GM19397 (cell line): Measurements from ENCODE around the gene SPTB.

ENCODE experiments used
- ATAC-seq: cut with Tn5 transposase; IDR thresholded peaks from one replicate; pipeline ENCODE4 v1.9.1; 2021; ENCODE audit warnings: mild to moderate bottlenecking, moderate library complexity; ENCODE audit not compliant: unreplicated experiment

Gene SPTB

GRCh38 chr14:64715628-64716412 lies 163.9 kb downstream of the SPTB start:
- ATAC-seq, result no peak

DNA sequence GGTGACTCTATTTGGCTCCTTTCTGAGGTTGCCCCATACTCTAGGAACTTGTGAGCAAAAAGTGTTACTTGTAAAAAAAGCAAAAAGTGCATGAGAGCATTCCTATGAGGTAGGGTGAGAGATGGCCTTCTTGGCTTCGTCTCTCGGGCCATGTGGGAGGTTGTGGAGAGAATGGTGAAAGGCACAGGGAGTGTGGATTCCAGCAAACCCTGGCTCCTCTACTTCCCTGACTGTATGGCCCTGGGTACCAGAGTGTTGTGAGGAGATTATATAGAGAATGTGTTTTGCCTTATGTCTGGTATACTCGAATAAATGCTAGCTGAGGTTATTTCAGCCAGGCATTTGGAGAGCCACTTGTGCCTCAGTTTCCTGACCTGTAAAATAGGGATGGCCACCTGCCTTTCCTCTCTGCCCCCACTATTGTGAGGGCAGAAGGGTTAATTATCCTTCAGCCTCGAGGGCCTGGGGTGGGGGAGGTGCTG lies 164.5 kb downstream of the SPTB start:
- ATAC-seq, result no peak

DNA sequence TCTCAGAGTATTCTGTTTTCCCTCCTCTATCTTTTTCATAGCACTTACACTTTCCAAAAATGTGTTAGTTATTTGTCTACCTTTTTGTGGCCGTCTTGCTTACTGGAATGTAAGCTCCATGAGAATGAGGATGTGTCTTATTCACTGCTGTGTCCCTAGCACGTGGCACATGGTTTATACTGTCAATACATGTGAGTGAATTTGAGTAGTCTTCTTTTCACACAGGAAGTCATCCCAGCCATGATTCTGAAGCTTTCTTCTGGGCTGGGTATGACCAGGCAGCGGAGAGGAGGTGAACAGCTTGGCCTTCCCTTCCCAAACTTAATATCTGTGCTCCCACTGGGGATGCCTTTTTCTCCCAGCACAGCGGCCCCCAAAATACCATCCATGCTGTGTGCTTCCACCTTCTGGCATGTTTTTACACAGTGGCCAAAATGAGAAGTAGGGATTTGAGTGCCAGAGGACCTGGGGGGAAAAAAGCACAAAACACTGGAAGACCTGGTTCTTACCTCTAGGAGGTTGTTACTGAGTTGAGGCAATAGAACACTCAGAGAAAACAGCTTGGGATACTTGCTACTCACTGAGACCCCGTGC lies 165.2 kb downstream of the SPTB start:
- no peak for ATAC-seq

DNA sequence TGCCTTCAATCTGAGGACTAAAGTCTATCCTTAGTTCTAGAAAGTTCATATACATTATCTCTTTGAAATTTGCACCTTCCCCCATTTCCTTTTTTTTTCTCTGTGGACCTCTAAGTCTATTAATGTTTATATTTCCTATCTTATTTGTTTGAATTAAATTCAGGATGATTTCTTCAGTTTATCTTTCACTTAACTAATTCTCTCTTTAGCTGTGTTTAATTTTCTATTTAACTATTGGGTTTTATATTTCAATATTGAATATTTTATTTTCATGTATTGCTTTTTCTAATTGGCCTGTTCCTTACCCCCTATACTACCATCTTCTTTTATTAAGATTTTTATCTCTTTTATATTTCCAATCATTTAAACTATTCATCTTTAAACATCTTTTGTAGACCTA lies 166.0 kb downstream of the SPTB start:
- ATAC-seq, result no peak

DNA sequence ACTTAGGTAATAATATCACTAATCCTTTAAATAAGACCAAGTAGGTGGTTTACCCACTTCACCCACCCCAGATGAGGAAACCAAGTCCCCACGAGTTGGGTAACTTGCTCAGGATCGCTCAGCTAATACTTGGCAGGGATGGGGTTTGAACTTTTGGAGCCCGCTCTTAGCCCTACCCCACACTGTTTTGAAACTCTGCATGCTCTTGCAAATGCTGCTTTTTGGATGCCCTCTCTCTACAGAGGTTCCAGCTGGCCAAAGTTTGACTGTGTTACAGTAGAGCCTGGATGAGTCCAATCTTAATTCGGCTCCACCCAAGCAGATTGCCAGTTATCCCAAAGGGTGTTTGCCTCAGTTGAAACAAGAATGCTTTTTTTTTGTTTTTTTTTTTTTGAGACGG lies 168.7 kb downstream of the SPTB start:
- no peak for ATAC-seq

GRCh38 chr14:64709126-64709525 lies 170.6 kb downstream of the SPTB start:
- no peak for ATAC-seq

GRCh38 chr14:64708148-64709004 lies 171.3 kb downstream of the SPTB start:
- no peak for ATAC-seq

- no peak for ATAC-seq
Observed at GRCh38 chr14:64707661-64708060, 172.0 kb downstream of the SPTB start.

GRCh38 chr14:64706593-64707193 lies 173.0 kb downstream of the SPTB start:
- ATAC-seq, result no peak

- no peak for ATAC-seq
Observed at GRCh38 chr14:64706119-64706592, 173.6 kb downstream of the SPTB start.

GRCh38 chr14:64705381-64706118 lies 174.2 kb downstream of the SPTB start:
- ATAC-seq, result no peak

- ATAC-seq, result no peak
Observed at GRCh38 chr14:64704743-64705380, 174.8 kb downstream of the SPTB start.

DNA sequence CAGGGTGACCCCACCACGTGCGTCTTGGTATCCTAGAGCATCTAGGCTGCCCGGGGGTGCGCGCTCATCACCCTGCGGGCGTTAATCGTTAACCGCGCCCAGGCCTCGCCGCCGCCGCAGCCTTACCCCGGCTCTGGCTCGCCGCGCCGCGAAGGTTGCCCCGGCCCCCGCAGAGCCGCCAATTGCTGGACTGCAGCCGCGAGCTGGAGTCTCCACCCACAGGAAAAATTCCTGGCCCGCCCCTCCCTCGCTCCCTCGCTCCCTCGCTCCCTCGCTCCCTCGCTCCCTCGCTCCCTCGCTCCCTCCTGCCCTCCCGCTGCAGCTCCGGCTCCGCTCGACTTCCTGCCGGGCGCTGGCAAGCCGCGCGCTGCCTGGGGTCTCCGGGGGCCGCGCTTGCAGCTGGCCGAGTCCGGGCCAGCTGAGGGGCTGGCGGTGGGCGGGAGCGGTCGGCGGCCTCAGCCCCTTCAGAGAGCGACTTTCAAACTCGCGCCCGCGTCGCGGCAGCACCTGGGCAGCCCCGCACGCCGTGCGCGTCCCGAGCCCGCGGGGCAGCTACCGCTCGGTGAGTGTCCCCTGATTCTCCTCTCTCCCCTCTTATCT lies 175.5 kb downstream of the SPTB start, which contains the start of gene PLEKHG3:
PLEKHG3 (plus strand) TSS at position 282 of the 600 bp plus-strand sequence. CDS start 23,208 bp downstream, outside the sequence.
- ATAC-seq, result no peak

DNA sequence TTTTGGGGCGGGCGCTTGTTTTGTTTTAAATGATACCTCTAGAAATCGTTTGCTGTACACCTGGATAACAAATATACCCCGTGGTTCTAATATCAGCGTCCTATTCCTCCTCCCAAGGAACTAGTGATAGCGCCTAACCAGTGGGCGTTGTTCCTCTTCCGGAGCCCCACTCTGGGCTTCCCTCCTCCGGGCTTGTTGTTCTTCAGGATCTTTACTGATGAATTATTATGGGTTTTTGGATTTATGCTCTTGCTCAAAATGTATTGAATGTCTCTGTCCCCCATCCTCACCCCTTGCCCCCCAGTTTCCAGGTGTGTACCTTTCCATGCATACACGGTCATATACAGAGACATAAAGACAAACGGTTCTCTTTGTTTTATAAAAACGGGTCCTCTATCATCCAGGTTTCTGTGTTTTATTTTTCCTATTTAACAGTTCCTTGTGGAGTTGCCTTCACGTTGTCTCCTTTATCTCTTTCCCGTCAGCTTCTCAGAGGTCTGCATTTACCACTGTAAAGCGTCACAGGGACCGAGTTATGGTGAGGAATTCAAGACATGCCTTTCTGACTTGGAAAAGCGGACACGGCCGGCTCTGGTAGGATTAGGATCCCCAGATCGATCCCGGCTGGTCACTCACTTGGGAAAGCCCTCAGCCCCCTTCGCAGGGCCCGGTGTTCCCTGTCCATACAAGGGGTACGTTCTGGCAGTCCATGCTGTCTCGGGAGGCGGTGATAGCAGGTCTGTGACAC lies 176.1 kb downstream of the SPTB start:
- no peak for ATAC-seq

DNA sequence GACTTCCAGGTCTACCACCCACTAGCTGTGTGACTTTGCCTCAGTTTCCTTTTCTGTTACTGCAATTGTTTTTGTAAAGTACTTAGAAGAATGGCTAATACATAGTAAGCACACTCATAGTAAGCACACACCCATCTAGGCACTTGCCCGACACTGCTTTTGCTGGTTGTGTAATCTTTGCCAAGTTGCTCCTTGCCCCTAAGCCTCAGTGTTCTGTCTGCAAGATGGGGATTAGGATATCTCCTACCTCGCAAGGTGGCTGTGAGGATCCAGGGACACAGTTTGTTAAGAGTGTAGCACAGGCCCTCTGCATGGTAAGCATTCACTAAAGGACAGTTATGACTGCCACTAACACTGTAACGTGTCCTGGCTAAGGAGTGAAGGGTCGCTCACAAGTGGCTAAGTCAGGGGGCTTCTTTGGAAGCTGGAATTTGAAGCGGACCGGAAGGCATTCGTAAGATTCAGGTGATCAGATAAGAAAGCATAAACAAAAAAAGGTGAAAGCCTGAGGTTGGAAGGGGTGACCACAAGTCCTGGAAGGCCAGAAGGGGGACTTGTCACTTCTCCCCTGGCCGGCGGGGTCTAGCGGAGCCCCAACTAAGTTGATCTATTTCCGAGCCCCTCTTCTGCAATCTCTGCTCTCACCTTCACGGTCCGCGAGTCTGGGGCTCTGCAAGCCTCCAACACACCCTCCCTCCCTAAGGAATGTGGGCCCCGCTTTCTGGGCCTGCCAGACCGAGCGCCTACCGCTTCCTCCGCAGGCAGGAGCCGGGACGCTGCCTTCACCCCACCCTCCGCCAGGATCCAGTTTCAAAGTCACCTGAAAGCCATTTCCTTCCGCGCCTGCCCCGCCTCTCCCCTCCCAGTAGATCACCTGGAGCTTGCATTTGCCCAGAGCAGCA lies 177.0 kb downstream of the SPTB start:
- ATAC-seq, result no peak

GRCh38 chr14:64701660-64702059 lies 178.0 kb downstream of the SPTB start:
- no peak for ATAC-seq

DNA sequence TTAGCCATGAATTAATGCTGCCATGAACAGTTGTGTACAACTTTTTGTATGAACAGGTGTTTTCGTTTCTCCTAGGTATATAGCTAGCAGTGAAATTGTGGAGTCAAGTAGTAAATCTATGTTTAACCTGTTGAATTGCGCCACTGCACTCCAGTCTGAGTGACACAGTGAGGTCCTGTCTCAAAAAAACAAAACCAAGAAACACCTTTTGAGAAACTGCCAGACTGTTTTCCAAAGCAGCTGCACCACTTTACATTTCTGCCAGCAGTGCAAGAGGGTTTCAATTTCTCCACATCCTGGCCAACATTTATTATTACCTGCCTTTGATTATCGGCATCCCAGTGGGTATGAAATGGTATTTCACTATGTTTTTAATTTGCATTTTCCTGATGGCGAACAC lies 178.8 kb downstream of the SPTB start:
- no peak for ATAC-seq

DNA sequence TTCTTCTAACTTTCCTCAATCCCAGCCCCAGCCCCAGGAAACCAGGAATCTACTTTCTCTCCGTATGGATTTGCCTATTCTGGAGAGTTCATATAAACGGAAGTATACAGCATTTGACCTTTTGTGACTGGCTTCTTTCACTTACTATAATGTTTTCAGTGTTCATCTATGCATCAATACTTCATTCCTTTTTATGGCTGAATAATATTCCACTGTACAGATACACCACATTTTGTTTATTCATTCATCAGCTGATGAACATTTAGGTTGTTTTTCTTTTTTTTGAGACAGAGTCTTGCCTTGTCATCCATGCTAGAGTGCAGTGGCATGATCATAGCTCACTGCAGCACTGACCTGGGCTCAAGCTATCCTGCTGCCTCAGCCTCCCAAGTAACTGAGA lies 179.4 kb downstream of the SPTB start:
- no peak for ATAC-seq
